GM18505 (cell line): Measurements from ENCODE around the gene MYO9B.

ENCODE experiments used
- ATAC-seq: cut with Tn5 transposase; IDR thresholded peaks from one replicate; pipeline ENCODE4 v1.9.1; 2021; ENCODE audit not compliant: unreplicated experiment
- POLR2A ChIP-seq: IDR thresholded peaks from 4 replicates; pipeline ENCODE4 v1.6.1; 2011; ENCODE audit warnings: borderline replicate concordance; ENCODE audit not compliant: insufficient read depth, insufficient read length; ENCODE audit errors: extremely low read depth

The MYO9B gene

DNA sequence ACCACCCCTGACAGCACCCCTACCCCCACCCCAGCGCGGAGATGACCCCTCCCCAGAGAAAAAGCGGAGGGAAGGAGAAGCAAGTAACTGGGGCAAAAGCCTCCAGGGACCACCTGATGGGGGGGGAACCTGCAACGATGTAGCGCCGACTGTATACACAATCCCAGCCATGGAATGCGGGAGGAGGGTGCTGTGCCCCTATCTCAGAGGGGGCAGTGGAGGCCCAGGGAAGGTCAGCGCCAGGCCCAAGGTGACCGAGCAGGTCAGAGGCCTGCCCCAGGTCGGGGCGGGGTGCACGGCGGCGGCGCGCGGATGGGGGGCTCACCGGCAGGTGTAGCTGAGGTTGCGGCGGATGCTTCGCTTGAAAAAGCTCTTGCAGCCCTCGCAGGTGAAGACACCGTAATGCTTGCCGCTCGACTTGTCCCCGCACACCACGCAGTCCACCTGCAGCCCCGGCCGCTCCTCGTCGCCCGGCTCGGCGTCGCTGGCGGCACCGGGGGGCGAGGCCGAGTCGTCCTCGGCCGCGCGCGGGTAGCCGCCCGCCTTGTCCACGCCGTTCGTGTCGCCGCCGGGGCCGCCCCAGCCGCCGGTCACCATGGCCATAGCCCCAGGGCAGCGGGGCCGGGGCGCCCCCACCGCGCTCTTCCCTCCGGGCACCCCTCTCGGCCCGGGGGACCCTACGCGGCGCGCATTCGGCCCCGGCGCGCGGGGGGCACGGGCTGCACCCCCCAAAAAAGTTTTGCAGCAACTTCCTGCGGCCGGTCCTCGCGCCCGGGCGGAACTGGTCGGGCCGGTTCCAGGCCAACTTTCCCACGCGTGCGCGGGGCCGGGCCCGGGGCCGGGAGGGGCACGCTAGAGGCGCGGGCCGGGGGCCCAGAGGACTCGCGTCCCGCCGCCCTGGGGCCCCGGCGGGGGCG, 169.3 kb downstream of the MYO9B start:
- no peak for TF ChIP-seq POLR2A
- ATAC-seq: peak; percentile 16

DNA sequence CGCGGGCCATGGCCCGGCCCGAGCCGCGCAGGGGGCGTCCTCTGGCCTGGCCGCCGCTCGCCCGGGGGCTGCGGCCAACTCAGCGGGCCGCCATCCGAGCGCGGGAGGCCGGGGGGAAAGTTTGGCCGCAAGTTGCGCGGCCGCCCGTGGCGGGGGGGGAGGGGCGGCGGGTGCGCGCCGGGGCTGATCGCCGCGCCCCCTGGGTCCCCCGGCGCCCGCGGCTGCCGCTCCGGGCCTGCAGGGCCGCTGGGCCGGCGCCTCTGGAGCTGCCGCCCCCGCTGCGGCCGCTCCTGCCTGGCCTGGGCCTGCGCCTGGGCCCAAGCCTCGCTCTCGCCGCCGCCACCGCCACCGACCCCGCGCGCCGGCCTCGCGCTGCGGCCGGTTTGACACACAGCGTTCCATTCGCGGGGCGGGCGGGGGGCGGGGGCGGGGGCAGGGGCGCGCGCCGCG, 170.0 kb downstream of the MYO9B start, which contains the start of gene NR2F6:
Gene NR2F6 (minus strand): TSS at position 385 of the 450 bp plus-strand sequence. CDS start 699 bp downstream, outside the sequence.
- ATAC-seq: peak; percentile 26
- TF ChIP-seq POLR2A: no peak

DNA sequence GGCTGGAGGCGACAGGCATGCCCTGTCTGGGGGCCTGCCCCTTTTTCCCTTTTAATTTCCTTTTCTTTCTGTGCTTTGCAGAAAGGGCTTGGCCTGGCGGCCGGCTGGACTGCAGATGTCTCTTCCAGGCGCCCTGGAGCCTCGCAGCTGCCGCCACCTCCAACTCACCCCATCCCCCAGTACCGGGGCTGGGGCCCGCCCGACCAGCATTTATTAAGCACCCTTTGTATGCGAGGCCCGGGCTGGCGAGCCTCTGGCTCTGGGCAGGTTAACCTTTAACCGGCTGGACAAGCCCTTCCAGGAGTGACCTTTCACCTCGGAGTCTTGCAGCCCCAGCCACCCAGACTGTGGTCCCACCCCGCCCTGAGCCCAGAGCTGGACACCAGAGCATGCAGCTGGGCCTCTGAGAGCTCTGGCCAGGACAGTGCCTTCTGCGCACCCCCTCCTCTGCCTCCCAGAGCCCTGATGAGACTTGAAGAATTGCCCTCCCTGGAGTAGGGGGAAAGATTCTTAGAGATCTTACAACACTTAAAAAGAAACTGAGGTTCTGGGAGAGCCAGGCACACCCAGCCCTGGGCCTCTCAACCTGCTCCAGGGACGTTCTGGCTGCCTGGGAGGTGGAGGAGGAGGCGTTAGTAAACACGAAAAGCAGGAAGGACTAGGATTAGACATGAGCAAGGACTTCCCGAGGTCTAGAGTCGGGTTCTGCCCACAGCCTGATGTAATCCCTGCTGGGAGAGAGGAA, 171.3 kb downstream of the MYO9B start:
- TF ChIP-seq POLR2A: no peak
- ATAC-seq: peak; percentile 5

DNA sequence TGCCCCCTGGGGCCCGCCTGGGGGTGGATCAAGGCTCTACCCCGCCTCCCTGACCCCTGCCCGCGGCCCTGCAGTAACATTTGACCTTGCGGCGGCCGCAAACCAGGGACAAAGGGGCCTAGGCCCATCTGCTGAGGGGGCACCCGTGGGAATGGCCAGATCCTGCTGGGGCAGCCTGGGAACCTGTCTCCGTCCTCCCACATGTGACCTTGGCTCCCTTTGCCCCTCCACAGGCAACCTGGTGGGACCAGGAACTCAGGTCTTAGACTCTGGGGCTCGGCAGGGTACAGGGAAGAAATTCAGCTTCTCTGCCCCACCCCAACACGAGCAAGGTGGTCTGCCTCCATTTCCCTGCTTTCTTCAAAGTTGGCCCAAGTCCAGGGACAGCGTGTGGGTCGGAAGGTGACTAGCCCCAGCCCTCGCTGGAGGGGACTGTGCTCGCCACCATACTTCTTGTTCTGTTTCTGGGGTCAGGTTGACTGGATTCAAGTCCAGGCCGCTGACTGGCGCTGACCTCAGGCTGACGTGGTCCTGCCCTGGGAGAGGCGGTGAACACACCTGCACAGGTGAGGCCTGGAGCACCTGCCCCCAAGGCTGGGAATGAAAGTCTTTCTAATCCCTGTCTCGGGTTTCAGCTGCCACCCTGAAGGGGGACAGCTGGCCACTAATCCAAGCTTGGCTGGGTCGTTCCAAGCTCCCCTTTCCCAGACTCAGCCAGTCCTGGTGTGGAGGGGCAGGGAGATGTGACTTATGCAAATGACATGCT, 172.6 kb downstream of the MYO9B start:
- ATAC-seq: no peak
- TF ChIP-seq POLR2A: no peak

DNA sequence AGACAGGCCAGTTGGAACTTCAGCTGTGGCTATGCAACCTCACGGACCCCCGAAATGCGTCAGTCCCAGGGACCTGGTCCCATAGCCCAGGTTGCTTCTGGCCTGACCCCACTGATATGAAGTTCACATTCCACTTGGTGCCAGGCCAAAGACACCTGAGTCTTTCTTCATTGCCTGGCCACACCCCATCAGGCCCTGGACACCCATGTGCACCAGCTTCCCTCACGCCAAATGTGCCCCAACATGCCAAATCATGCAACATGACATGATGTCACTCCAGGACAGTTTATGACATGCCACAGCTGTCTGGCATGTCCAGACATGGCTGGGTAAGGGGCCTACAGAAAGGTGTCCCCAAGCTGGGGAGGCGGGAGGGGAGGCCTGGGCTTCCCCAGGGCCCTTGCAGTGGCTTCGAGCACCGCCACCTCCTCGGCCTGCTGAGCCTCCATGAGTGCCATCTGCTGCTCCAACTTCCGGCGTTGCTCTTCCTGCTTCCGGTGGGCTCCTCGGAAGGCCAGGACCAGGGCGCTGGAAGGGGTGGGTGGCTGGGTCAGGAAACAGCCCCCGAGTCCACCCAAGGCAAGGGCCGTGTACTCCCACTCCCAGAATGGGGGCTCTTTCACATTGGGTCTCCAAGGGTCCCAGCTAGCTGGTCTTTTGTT, 174.4 kb downstream of the MYO9B start:
- TF ChIP-seq POLR2A: no peak
- no peak for ATAC-seq

DNA sequence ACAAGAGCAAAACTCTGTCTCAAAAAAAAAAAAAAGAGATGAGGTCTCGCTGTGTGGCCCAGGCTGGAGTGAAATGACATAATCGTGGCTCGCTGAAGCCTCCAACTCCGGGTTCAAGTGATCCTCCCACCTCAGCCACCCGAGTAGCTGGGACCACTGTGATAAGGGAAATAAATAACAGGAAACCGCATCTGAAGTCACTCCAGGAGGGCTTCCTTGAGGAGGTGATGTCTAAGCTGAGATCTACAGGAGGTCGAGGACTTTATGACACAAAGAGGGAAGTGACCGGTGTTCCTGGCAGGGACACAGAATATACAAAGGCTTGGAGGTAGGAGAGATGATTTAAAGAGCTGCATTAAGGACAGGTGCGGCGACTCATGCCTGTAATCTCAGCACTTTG, 179.1 kb downstream of the MYO9B start:
- TF ChIP-seq POLR2A: no peak
- no peak for ATAC-seq

DNA sequence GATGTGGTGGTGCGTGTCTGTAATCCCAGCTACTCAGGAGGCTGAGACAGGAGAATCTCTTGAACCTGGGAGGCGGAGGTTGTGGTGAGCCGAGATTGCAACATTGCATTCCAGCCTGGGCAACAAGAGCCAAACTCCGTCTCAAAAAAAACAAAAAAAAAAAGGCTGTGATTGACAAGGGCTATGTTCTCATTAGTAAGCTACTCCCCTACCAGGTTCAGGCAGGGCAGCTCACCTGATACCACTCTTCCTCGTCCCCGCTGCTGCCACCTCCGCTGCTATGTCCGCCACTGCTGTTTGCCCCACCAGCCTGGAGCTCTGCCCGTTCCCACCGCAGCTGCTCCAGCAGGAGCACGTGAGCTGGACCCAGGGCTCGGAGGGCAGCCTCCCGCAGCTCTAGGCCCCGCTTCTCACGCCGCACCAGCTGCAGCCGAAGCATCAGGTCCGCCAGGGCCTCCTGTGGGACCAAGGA, 179.6 kb downstream of the MYO9B start:
- no peak for TF ChIP-seq POLR2A
- ATAC-seq: no peak

DNA sequence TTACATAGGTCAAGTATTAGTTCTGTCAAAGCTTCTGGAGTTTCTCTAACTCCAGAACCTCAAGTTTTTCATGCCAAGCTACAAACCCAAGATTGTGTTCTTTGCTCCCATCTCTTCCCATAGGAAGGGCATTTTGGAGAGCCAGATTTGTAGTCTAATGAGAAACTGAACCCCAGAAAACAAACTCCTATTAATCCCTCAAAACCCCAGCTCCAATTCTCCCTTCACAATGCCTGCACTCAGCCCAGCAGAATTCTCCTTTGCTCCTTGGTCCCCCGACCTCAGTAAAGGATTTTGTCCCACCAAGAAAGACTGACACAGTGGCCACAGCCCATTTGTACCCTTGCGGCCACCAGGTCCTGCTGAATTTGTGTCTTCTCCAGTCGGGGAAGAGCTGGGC, 180.6 kb downstream of the MYO9B start:
- TF ChIP-seq POLR2A: no peak
- no peak for ATAC-seq

DNA sequence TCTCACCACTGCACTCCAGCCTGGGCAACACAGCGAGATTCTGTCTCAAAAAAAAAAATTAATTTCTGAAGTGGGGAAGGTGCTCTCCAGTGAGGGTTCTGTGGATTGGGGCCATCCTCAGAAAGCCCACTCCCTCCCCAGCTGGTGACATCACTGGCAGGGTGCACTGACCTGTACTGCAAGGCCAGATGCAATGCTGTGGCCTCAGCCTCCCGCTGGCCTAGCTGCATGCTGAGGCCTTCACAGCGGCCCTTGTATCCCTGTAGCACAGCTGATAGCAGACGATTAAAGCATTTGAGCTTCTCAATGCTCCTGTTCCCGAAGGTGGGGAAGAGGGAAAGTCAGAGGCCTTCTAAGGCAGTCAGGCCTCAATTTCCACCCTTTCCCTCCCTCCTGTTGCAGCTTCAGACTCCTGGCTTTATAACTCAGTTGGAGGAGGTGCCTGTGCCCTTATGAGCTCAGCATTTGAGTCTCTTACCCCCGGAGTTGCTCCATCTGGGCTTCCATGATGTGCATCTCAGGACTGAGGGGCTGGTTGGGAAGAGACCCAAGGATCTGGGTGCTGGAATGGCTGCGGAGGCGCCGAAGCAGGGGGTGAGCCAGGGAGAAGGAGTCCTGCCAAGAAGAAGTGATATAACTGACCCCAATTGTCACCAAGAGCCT, 183.7 kb downstream of the MYO9B start:
- no peak for ATAC-seq
- TF ChIP-seq POLR2A: no peak

DNA sequence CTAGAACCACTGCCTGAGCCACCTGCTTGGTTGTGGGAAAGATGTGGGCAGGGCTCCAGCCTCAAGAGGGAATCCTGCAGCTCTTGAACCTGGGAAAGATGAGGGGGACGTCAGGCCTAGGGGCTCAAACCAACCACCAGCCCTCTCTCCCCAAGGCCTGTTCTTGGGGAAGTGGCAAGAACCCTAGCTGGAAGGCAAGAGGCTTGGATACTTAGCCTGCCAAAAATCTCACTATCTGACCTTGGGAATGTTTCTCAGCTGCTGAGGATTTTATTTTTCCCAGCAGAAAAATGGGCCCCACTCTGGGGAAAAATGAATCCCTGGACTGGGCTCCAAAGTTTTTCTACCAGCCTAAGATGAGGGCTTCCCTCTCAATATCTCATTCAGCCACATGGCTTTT, 184.4 kb downstream of the MYO9B start:
- no peak for TF ChIP-seq POLR2A
- ATAC-seq: no peak

DNA sequence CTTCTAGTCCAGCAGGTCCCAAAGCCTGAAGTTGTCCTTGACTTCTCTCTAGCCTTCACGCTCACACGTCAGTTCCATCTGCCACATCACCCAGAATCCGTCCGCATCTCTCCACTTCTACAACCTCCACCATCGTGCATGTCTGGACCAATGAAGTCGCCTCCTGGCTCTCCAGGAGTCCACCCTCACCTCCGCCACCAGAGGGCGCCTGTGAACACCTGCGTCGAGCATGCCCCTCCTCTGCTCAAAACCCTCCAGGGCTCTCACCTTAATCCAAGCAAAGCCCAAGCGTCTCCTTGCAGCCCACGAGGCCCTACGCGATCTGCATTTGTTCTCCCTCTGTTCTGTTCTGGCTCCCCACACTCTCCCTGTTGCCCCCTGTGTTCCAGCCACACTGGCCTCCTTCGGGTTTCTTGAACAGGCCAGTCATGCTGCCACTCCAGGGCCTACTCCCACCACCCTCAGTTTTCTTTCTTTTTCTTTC, 185.3 kb downstream of the MYO9B start:
- TF ChIP-seq POLR2A: no peak
- ATAC-seq: no peak

DNA sequence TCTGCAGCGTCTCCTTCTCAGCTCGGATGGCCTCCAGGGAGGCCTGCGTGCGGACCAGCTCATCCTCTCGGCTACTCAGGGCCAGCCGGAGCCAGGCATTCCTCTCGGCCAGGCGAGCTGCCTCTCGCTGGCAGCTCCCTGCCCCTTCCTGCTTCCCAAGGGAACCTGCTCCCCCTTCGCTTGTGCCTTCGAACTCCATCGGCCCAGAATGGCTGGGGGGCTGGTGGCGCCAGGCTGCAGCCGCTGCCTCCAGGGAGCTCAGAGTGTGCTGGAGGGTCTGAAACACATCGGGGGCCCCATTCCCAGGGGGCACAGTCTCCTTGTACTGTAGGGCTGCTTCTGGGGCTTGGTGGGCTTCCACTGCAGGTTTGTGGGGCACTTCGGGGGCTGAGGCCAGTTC, 187.0 kb downstream of the MYO9B start:
- no peak for TF ChIP-seq POLR2A
- ATAC-seq: no peak
